ENCODE measurements around the gene ZFAND3. TPM values are rescaled to one million over a fixed set of nuclear protein-coding genes. Genes with fewer than 3 reads are reported as not detected.
A peak's percentile ranks its signal among the peaks of the same experiment; 100 is the strongest.

ZFAND3 gene
- total and polyA plus RNA-seq, 2 experiments from 2014 or later: 36.5 to 50.0 TPM

DNA sequence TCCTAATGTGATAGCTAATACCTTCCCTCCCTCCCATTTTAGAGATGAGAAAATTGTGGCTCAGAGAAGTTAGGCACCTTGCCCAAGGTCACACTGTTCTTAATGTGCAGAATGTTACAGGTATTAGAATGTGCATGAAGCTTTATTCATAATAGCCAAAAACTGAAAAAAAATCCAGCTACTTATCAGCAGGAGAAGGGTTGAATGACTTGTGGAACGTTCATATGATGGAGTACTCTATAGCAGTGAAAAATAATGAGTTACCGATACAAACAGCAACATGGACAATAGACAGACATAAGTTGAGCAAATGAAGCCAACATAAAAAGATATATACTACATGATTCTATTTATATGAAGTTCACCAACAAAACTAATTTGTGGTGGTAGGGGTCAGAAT, 37.7 kb upstream of the ZFAND3 start:
- H3K79me2 ChIP-seq: no peaks in the 10 kb centered on the region
- H2AFZ ChIP-seq: no peak overlapping the region
- WGBS (ENCODE audit: low lambda C conversion rate, missing lambda C conversion rate): 95% methylated on average over 2 of the region's 2 CpGs
- no peaks in the 10 kb centered on the region for H4K20me1 ChIP-seq (ENCODE audit: insufficient read depth, poor library complexity, severe bottlenecking)
- H3K9me2 ChIP-seq (replicated peaks; ENCODE audit: insufficient read depth): no peaks in the 10 kb centered on the region
- TF ChIP-seq EZH2 (IDR thresholded peaks at IDR 0.05; ENCODE audit: borderline replicate concordance) (no peak), EZH2phosphoT487 (IDR thresholded peaks at IDR 0.05; ENCODE audit: low read depth, severe bottlenecking, unreplicated experiment) (no peak)
- TF ChIP-seq, protein P1, sequence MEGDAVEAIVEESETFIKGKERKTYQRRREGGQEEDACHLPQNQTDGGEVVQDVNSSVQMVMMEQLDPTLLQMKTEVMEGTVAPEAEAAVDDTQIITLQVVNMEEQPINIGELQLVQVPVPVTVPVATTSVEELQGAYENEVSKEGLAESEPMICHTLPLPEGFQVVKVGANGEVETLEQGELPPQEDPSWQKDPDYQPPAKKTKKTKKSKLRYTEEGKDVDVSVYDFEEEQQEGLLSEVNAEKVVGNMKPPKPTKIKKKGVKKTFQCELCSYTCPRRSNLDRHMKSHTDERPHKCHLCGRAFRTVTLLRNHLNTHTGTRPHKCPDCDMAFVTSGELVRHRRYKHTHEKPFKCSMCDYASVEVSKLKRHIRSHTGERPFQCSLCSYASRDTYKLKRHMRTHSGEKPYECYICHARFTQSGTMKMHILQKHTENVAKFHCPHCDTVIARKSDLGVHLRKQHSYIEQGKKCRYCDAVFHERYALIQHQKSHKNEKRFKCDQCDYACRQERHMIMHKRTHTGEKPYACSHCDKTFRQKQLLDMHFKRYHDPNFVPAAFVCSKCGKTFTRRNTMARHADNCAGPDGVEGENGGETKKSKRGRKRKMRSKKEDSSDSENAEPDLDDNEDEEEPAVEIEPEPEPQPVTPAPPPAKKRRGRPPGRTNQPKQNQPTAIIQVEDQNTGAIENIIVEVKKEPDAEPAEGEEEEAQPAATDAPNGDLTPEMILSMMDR (IDR thresholded peaks at IDR 0.05; ENCODE audit: poor library complexity): no peak
- H3K4me1 ChIP-seq (ENCODE audit: insufficient read depth): peaks cover 13% of the 10 kb centered on the region
- no peak overlapping the region for H3K4me3 ChIP-seq
- DNase-seq (ENCODE audit: low spot score): no peak
- no peaks in the 10 kb centered on the region for H3K36me3 ChIP-seq (replicated peaks; ENCODE audit: insufficient read depth, low read depth)
- no peaks in the 10 kb centered on the region for H3K9me3 ChIP-seq (ENCODE audit: low read depth)
- H3K27ac ChIP-seq: no peak overlapping the region
- H3K27me3 ChIP-seq: peaks cover 7% of the 10 kb centered on the region
- H3K4me2 ChIP-seq: no peak overlapping the region

DNA sequence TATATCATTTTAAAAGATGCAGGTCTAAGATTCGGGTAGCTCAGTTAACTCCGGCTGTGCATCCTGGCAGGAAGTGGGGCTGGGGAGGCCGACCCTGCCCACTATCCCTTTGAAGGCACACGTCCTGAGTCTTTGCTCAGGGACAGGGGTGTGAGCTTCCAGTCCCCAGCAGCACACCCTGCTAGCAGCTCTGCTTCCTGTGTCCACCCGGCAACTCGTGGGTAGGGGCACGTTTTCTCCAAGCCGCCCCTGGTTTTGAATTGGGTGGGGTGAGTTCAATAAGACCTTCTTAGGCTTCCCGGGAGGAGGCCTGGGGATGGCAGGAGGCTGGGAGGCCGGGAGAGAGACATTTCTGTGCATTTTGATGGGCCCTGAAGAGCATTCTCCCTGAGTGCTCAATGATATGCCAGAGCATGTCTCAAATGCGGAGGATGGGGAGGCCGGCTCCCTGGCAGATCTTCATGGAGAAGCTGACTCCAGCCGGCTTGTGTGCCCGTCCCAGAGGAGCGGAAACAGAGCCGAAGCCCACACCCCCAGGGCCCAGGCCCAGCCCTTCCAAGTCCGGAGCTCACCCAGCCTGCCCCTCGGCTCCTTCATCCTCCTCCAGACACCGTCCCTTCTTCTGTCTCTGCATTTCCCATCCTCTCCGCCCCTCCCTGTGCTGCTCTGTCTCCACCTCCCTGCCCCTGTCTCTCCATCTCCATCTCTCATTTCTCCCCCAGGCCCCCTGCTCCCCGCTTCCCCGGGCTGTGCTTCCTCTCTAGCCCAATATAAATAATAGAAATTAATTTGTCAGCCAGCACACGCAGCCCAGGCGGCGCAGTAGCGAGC, 36.3 kb upstream of the ZFAND3 start:
- no peaks in the 10 kb centered on the region for H3K36me3 ChIP-seq (replicated peaks; ENCODE audit: insufficient read depth, low read depth)
- peak overlapping the region; percentile 94 for H2AFZ ChIP-seq
- H3K79me2 ChIP-seq: no peaks in the 10 kb centered on the region
- TF ChIP-seq, protein P1 (IDR thresholded peaks at IDR 0.05; ENCODE audit: poor library complexity): no peak
- TF ChIP-seq EZH2 (IDR thresholded peaks at IDR 0.05; ENCODE audit: borderline replicate concordance): no peak
- no peak for TF ChIP-seq EZH2phosphoT487 (IDR thresholded peaks at IDR 0.05; ENCODE audit: low read depth, severe bottlenecking, unreplicated experiment)
- peaks cover 13% of the 10 kb centered on the region for H3K4me1 ChIP-seq (ENCODE audit: insufficient read depth)
- H3K9me3 ChIP-seq (ENCODE audit: low read depth): no peaks in the 10 kb centered on the region
- peak; percentile 35 for DNase-seq (ENCODE audit: low spot score)
- 24% methylated on average over 21 of the region's 26 CpGs for WGBS (ENCODE audit: low lambda C conversion rate, missing lambda C conversion rate)
- H3K27ac ChIP-seq: no peak overlapping the region
- no peaks in the 10 kb centered on the region for H4K20me1 ChIP-seq (ENCODE audit: insufficient read depth, poor library complexity, severe bottlenecking)
- H3K27me3 ChIP-seq: peaks cover 7% of the 10 kb centered on the region
- H3K4me3 ChIP-seq: no peak overlapping the region
- peak overlapping the region; percentile 87 for H3K4me2 ChIP-seq
- H3K9me2 ChIP-seq (replicated peaks; ENCODE audit: insufficient read depth): no peaks in the 10 kb centered on the region

DNA sequence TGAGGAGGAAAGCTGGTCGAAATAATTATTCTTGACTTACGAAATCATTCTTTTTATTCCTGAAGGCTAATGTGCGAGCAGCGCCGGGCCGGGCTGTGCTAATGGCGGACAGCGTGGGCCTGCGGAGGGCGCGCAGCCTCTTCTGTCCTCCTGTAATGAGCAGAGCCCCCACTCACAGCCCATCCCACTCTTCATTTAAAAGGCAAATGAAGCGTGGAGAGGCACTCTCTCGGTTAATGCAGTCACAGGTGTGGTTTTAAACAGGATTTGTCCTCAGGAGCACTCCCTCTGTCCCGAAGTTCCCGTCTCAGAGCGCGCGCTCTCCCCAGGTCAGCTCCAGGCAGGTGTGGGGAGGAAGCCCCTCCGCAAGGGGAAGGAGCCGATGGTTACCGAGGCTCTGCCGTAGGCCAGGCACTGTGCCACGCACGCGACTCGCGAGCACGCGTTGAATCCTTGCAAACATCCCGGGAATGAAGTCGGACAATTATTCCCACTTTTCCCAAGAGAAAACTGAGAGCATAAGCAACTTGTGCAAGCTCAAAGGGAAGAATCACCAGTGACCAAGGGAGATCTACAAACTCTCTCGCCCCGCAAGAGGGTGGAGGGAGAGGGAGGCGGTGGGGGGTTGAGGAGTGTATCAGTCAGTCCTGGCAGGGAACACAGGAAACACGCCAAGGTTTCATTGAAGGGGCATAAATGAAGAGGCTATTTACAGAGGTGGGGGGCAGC, 35.5 kb upstream of the ZFAND3 start:
- DNase-seq (ENCODE audit: low spot score): peak; percentile 41
- Histone ChIP-seq H3K79me2 (no peaks in the 10 kb centered on the region), H4K20me1 (ENCODE audit: insufficient read depth, poor library complexity, severe bottlenecking) (no peaks in the 10 kb centered on the region), H3K9me2 (replicated peaks; ENCODE audit: insufficient read depth) (no peaks in the 10 kb centered on the region), H3K27ac (no peak overlapping the region), H3K27me3 (peaks cover 7% of the 10 kb centered on the region), H3K4me2 (peak overlapping the region; percentile 87), H3K9me3 (ENCODE audit: low read depth) (no peaks in the 10 kb centered on the region), H3K4me1 (ENCODE audit: insufficient read depth) (peaks cover 13% of the 10 kb centered on the region), H2AFZ (peak overlapping the region; percentile 94), H3K4me3 (peak overlapping the region; percentile 27), H3K36me3 (replicated peaks; ENCODE audit: insufficient read depth, low read depth) (no peaks in the 10 kb centered on the region)
- whole genome bisulfite sequencing (ENCODE audit: low lambda C conversion rate, missing lambda C conversion rate): 9% methylated on average over 35 of the region's 35 CpGs
- TF ChIP-seq, protein P1 (IDR thresholded peaks at IDR 0.05; ENCODE audit: poor library complexity): no peak
- TF ChIP-seq EZH2 (IDR thresholded peaks at IDR 0.05; ENCODE audit: borderline replicate concordance): no peak

Data from hepatocyte (in vitro differentiated cells).